ENCODE data around the gene TTBK1.

- TF ChIP-seq CTCF (IDR thresholded peaks at IDR 0.05) (no peak), POLR2AphosphoS5 (IDR thresholded peaks at IDR 0.05) (no peak), POLR2A (IDR thresholded peaks at IDR 0.05) (no peak), EP300 (IDR thresholded peaks at IDR 0.05) (no peak)
Measured at GRCh38 chr6:43295456-43295855, 52.2 kb downstream of the TTBK1 start.
